HUDEP-2 (cell line): ENCODE measurements around the gene MFSD6L.
A peak's percentile ranks its signal among the peaks of the same experiment; 100 is the strongest.

Source experiments
- DNase-seq, 76 experiments: peaks; one replicate each; lab custom pipeline; 2025; ENCODE audit not compliant: unreplicated experiment in 76 of 76; lab: John Stamatoyannopoulos, UW

MFSD6L gene

DNA sequence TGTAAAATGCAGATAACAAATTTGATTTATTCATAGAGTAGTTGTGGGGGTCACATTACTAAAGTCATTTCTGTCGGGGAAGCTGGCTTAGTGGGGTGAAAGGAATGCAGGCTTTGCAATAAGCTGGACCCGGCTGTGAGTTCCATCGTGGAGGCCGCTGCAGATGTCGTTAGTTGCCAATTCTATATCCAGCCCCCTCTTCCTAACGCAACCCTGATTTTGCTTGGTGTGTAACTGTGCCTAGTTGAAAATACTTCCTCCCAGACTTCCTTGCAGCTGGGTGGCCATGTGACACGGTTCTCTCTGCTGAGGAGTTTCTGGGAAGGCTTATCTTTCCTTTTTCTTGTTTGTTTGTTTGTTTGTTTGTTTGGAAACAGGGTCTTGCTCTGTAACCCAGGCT is 4.5 kb downstream of the MFSD6L start:
- DNase-seq = no peak

DNA sequence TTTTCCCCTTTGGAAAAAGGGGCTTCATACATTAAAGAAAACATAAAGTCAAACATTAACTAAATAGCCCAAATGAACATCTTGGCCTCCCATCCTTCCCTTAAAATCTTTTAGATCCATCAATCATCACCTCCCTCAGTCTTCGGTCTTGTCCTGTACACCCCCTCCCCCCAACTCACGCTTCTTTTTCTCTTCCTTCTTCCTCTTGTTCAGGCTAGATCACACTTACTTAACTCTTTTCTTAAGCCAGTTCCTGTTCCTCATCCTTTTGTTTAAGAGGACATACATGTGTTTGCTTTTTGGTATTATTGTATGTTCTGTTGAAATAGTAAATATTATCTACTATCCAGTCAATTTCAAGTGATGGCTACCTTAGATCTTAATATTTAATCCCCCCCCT is 5.5 kb downstream of the MFSD6L start:
- no peak for DNase-seq

DNA sequence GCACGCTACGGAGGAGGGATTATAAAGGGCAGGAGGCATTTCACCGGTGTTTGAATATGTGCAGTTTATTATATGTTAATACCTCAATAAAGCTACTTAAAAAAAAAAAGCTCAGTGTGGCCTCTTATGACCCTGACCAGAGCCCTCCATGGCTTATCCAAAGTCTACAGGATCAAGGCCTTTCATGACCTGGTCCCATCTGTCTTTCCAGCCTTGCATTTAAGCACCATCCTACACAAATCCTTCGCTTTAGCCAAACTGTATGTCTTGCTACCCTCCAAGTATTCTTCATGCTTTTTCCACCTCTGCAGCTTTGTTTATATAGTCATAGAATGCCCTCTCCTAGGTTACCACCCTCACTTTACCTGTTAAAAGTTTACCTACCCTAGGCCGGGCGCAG is 6.5 kb downstream of the MFSD6L start:
- DNase-seq = no peak

DNA sequence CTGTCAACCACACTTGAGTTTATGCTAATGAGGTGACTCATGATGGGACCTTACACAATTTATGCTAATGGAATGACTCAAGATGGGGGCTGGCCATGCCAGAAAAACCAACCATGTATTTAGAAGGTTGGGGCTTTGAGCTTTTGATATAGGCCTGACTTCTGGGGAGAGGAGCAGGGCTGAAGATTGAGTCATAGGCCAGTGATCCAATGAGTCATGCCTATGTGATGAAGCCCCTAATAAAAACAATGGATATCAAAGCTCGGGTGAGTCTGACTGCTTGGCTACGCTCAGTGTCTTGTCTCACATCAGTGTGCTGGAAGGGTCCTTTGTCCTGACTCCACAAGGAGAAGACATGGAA is 7.3 kb downstream of the MFSD6L start:
- no peak for DNase-seq

DNA sequence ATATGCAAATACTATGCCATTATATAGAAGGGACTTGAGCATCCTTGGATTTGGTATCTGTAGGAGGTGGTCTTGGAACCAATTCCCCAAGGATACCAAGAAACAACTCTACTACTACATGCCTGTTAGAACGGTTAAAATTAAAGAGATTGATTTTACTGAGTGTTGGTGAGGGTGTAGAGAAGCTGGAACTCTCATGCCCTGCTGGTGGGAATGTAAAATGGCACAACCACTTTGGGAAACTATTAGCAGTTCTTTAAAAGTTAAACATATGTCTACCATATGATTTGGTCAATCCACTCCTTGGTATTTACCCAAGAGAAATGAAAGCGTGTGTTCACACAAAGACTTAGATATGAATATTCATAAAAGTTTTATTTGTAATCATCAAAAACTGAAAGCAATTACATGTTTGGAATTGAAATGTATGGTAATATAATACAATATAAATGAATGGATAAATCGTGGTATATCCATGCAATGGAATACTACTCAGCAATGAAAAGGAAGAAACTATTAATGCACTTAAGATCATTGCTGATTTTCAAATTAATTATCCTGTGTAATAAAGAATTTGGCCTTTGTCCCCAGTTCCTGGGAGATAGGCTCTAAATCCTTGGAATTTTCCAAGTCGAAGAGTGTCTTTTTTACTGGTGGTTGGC is 7.8 kb downstream of the MFSD6L start:
- no peak for DNase-seq

DNA sequence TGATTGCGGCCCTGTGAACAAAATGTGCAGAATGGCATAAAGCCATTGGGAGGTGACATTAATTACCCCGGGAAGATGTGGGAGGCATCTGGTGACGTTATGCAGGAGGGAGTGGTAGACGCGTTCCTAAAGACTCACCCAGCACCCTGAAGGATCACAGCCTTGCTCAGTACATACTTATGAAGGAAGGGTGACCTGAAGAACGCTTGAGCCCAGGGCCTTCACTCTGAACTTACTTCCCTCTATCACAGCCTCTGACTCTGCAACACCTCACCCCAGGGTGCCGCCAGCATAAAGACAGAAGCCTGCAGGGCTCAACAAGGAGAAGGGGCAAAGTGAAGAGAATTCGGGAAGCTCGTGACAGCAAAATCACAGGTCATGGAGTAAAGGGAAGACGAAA is 9.4 kb downstream of the MFSD6L start:
- DNase-seq = no peak

DNA sequence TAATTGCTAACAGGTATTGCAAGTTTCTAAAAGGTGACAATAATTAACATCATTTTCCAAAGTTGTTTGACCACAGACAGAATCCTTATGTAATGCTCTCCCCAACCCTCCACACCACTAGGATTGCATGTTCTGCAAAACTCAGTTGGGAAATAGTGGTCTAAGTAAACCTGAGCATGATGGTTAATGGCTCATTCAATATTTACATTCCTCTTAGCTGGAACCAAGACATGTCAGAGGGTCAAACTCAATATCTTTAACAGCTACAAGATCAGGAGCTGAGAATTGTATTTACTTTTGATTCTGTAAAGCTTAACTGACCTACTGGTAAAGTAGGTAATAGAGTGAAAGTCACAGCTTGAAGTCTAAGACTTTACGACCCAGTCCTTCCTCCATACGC is 10.2 kb downstream of the MFSD6L start:
- DNase-seq = no peak

DNA sequence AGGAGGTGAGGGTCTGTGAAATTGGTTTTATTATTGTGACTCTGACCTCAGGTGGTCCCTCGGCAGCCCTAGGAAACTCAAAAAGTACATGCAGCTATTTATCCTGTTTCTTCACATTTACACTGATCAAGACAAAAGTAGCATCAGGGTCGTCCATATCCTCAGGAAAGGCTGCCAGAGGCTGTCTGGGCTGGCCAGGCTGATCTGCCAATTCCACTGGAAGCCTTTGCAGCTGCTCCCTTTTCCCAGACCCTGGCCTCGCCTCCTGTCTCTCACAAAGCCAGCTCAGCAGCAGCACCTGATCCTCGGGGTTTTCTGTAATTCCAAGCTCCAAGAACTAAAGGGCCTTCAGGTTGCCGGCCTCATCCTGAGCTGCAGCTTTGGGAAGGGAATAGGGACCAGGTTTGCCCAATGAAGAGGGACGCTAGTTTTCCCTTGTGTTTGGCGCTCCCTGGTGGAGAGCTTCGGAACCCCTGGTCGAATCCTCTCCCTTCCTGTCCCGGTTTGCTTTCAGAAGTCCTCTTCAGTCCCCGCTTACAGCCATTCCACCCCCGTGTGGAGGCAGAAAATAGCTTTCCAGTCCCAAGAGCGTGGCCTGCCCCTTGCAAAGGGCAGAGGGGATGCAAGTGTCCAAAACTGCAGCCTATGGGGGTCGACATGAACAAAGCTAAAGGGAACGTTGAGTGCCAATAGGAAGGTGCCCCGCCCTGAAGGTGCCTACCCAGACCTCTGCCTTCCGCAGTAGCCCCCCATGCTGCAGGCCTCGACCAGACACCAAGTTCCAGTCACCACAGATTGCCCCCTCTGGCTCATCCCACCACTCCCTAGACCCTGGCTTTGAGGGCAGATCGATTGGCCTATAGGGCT is 13.4 kb downstream of the MFSD6L start:
- DNase-seq = peak in 61 of 76 experiments; percentile 2 to 63 (median 37)

DNA sequence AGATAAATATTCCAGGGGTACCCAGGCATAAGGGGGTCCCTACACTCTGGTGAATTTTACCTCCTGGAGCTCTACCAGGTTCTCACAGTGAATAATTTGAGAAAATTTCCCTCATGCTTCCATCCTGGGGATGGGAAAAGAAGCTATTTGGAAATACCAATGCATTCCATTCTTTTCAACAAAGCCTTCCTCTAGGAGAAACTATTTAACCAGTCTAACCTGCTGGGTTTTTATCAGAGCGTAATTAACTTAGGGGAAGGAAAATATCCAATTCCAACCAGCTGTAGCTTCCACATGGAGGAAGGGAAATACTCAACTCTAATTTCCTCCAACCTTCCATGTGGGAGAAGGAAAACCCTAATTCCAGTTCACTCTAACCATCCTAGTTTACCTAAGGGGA is 17.0 kb downstream of the MFSD6L start:
- no peak for DNase-seq

DNA sequence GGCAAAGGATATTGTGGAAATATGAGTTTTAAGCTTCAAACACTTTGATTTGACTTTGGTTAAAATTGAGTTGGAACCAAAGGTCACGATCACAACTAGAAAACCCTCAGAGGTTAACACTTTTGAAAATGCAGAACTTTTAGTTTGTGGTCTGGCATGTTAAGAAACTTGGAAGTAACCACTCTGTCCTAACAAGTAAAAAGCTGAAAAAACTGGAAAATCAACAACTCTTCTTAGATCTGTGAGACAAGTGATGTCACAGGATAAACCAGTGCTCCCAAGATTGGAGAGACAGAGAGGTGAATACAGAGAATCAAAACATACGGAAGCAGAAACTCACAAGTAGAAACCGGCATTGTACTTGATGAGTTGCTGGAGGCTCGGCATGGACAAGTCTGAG is 17.4 kb downstream of the MFSD6L start:
- no peak for DNase-seq

DNA sequence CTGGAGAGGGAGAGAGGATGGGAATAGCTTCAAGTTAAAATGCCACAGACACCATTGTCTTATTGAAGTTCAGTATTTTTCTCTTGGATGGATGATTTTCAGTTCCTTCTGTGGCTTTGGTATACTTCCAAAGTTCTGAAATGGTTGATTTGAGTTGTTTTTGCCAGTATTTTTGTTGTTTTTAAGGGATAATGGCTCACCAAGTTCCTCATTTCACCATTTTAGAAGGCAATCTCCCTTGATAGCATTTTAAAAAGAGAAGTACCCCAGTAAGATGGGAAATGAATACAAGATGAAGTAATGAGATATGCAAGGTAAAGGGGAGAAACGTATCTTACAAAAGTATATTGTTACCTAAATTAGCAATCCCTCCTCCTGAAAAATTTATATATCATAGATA is 22.3 kb downstream of the MFSD6L start:
- DNase-seq = no peak

DNA sequence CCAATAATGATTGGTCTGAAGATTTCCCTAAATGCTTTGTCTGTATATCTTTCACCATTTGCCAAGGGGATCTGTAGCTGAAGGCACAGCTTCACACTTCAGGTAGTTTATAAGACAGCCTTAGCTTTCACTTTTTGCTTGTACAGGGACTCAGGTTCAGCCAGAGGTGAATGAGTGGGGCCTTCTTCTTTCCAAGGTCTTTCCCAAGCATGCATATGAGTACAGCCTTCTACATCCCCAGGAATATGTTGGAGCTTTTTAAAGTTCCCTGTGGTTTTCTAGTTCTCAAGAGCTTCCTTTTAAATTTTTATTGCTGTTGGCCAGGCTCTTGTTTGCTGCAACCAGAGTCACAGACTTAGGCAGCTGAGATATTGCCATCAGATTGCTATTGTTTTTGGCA is 22.9 kb downstream of the MFSD6L start:
- DNase-seq = no peak

DNA sequence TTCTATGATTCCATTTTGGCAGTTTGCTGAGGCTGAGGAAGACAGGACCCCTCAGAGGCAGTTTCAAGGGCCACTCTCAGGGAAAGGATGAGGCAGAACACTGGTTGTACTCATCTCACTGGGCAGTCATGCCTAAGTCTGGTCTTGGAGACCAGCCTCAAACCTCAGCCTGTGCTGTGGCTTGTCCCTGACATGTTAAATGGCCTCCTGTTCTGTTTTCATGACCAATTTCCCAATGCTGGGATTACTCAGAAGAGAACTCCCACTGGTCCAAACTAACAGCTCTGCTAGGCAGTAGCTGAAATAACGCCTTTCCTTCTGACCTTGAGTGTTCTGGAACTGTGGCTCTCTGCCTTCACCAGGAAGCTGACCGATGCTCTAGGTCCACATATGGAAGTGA is 32.4 kb downstream of the MFSD6L start:
- DNase-seq = no peak

DNA sequence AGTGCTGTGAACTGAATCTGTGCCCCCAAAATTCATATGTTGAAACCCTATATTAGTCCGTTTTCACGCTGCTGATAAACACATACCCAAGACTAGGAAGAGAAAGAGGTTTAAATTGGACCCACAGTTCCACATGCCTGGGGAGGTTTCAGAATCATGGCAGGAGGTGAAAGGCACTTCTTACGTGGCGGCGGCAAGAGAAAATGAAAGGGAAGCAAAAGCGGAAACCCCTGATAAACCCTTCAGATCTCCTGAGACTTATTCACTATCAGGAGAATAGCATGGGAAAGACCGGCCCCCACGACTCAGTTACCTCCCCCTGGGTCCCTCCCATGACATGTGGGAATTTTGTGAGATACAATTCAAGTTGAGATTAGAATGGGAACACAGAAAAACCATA is 37.2 kb downstream of the MFSD6L start:
- no peak for DNase-seq

DNA sequence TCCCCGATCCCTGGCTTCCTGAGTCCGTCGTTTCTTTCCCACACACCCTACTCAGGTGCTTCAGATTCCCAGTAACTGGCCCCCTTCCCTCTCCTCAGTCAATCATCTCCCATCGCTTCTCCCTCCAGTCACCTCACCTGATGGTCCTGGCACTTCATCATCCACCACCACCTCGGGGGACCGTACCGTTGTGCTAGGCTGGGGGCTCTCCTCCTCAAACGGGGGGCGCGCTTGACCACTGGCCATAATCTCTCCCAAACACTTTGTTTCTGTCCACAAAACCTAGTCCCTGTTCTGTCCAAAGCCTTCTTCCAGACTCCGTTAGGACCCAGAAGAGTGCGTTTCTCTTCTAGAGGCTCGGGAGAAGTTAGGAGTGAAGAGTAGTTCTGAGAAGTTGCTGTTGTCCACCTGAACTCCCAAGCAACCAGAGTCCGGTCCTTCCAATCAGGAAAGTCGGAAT is 41.0 kb downstream of the MFSD6L start, which contains the start of gene SPDYE4:
Gene SPDYE4, minus strand, starts transcription at position 410 of the 460 bp plus-strand sequence. Its CDS starts 164 bp downstream, at position 246.
- DNase-seq = no peak

DNA sequence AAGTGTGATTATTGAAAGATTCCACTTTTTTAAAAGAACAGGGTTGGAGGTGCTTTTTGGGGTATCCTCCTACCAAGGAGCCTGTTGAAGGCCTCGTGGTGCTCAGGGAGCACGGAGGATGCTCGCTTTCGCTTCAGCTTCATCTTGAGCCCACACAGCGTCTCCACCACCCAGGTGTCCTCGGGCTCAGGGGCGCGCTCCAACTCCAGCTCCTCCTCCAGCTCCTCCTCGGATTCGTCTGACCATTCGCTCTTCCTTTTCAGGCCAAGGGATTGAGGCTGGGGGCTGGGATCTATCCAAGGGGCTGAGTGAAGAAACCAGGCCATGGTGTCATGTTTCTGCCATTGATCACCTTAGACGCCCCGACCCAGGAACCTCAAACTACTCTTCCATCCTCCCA is 42.0 kb downstream of the MFSD6L start:
- no peak for DNase-seq

DNA sequence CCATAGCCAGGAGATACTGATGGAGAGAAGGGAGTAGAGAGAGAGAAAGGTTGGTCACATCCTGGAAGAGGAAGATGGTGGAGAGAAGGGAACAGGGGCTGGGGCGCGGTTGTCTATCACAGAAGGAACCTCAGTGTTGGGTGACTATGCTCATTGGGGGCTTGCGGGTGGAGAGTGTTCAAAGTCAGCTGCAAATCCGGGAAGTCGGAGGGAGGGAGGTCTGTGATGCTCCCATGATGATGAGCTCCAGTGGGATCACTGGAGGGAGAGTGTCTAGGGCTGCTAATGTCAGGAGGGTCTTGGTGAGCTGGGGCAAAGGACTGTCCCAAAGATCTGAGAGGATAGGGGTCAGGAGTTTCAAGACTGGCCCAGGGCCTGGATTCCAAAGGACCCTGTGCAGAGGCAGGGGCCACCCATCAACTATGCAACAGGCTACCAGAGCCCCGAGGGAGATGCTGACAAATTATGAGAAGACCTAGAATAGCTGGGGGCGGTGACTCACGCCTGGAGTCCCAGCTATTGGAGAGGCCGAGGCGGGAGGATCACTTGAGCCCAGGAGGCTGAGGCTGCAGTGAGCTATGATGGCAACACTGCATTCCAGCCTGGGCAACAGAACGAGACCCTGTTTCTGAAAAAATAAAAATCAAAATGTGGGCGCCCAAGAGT is 43.4 kb downstream of the MFSD6L start:
- DNase-seq = no peak

DNA sequence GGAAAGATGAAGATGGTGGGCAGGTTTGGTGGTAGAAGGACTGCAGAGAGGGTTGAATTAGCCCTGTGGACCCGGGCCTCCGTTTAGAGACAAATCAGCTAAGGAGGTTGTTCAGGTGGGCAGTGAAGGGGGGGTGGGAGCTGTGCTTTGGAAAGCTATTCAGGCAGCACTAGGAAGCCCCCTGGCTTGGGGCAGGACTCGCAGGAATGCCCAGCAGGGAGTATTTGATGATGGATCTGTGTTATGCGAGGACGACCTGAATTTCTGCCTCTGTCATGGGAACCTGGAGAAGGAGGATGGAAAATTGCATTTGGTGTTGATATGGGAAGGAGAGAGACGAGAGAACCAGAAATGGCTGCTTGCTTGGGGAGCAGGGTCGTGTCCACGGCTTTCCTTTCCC is 44.3 kb downstream of the MFSD6L start:
- no peak for DNase-seq

DNA sequence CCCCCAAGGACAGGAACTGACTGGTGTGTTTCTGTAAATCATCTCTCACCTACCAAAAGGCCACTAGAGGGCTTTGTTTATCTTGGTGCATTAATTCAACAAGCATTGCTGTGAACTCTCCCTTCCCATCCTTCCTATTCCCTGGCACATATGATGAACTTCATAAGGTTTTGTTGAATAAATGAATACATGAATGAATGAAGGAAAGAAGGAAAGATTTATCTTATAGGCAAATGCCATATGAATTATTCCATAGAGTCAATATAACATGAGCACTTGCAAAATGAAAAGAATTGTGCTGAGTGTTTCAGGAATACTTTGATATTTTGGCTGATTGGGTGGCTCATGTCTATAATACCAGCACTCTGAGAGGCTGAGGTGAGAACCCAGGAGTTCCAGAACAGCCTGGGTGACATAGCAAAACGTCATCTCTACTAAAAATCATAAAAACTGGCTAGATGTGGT is 45.2 kb downstream of the MFSD6L start:
- DNase-seq = peak in 3 of 76 experiments; percentile 5 to 14 (median 10)

DNA sequence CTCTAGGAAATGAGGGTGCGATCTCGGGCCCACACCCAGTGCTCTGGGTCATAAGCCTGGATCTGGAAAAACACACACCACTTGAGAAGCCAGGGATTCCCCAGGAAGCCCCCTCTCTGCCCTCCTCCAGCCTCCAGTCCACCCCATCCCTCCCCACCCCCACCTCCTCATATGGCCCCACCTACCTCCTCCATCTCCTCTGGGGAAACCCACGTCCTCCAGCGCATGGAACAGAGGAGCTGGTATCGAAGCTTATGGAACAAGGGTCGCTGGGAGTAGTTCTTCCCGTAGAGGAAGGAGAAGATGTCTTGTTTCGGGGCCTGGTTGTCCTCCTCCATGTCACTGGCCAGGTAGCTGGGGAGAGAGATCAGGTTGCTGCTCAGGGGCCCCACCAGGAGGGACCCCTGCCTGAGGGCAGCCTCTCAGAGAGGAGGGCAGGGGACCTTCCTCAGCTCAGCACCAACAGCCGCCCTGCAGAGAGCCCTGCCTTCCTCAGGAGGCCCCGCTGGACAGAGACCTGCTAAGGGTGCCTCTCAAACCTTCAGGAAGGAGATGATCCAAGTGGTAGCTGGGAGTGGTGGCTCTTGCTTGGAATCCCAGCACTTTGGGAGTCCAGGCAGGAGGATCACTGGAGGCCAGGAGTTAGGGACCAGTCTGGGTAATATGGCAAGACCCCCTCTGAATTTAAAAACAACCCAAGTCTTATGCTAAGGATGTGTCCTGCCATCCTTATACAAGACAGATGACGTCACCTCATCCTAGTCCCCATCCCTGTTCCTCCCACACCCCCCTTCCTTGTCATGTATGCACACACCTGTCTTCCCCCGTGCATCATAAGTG is 45.8 kb downstream of the MFSD6L start:
- DNase-seq = no peak

DNA sequence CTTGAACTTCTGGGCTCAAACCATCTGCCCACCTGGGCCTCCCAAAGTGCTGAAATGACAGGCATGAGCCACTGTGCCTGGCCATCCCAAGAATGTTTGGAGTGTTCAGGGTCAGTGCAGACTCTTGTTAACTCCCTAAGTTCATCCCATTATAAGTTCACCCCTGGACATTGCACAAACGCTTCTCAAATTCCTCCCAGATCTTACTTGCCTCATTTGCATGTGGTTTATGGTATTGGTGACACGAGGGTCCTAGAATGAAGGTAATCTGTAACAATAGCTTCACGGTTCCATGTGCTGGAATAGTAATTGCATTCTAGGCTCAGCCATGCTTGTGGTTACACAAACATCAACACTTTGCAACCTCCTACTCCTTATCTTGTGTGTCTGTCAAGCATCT is 49.5 kb downstream of the MFSD6L start:
- DNase-seq = no peak
